A549 (cell line): ENCODE data around the gene LCA5.

ENCODE experiments used
- CEBPB ChIP-seq, 2 experiments: fragments of >200 bp in 1 of 2; sonication (Bioruptor Twin) in 1 of 2; formaldehyde crosslinking in 1 of 2; IDR thresholded peaks; 2 replicates each; pipeline ENCODE4 v1.6.1; 2012 to 2016
- POLR2A ChIP-seq: IDR thresholded peaks from 2 replicates; pipeline ENCODE4 v1.6.1; 2012; ENCODE audit warnings: mild to moderate bottlenecking, low read length
- RCOR1 ChIP-seq: fragments of 150-350 bp; IDR thresholded peaks from 2 replicates; pipeline ENCODE4 v1.6.1; 2014; ENCODE audit warnings: antibody characterized with exemption, low read length, low read depth
- TF ChIP-seq, protein P1 (sequence below): fragments of >200 bp; sonication (Bioruptor Twin); formaldehyde crosslinking; IDR thresholded peaks from 3 replicates; pipeline ENCODE4 v1.5.1; 2016

GRCh38 chr6:79524065-79524464 is 13.2 kb downstream of the LCA5 start:
- TF ChIP-seq RCOR1: no peak
- TF ChIP-seq CEBPB (IDR thresholded peaks at IDR 0.05): no peak
- no peak for TF ChIP-seq POLR2A
- TF ChIP-seq, protein P1, sequence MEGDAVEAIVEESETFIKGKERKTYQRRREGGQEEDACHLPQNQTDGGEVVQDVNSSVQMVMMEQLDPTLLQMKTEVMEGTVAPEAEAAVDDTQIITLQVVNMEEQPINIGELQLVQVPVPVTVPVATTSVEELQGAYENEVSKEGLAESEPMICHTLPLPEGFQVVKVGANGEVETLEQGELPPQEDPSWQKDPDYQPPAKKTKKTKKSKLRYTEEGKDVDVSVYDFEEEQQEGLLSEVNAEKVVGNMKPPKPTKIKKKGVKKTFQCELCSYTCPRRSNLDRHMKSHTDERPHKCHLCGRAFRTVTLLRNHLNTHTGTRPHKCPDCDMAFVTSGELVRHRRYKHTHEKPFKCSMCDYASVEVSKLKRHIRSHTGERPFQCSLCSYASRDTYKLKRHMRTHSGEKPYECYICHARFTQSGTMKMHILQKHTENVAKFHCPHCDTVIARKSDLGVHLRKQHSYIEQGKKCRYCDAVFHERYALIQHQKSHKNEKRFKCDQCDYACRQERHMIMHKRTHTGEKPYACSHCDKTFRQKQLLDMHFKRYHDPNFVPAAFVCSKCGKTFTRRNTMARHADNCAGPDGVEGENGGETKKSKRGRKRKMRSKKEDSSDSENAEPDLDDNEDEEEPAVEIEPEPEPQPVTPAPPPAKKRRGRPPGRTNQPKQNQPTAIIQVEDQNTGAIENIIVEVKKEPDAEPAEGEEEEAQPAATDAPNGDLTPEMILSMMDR: no peak
